HepG2 (cell line): Measurements from ENCODE around the gene EGFL8. TPM values are rescaled to one million over a fixed set of nuclear protein-coding genes. Genes with fewer than 3 reads are reported as not detected.

Experiments
- ATAC-seq: fragments of 200-7000 bp; cut with Tn5 transposase; 3 replicates; pipeline ENCODE4 v1.9.1; 2020; ENCODE audit warnings: mild to moderate bottlenecking, moderate library complexity
- BruUV-seq: library from RNA; stranded (reverse); fragments of 400-500 nt; replicated peaks from 2 replicates; lab custom pipeline; 2021; lab: Mats Ljungman, UMichigan
- CTCF ChIA-PET: fragments of 300-600 bp; formaldehyde crosslinking; extraction: SDS; loops from one replicate; lab custom pipeline; 2021; ENCODE audit warnings: low total read pairs, inconsistent platforms, low intra/inter-chr PET ratio; lab: Yijun Ruan, JAX
- POLR2A ChIA-PET: fragments of 350-600 bp; sonication (Branson Sonifier 250); formaldehyde crosslinking; loops from one replicate; lab custom pipeline; 2020; ENCODE audit warnings: antibody characterized with exemption, inconsistent platforms; lab: Yijun Ruan, JAX
- DNase-seq: peaks from one replicate; pipeline ENCODE4 v3.0.0-alpha.2; 2015; ENCODE audit warnings: low spot score
- FAIRE-seq: peaks from 3 replicates; lab custom pipeline; 2011; peaks lifted over from hg19 to GRCh38; lab: Jason Lieb, UNC
- H2AFZ ChIP-seq: one replicate; pipeline ENCODE4 v1.6.1; 2011; ENCODE audit warnings: low read length, inconsistent platforms
- H3K27ac ChIP-seq: fragments of 300-600 bp; 3 replicates; pipeline ENCODE4 v1.8.0; 2011; ENCODE audit warnings: mixed run types, mild to moderate bottlenecking, mixed read lengths, low read length, inconsistent platforms; ENCODE audit not compliant: insufficient read depth; ENCODE audit errors: extremely low read length
- H3K27me3 ChIP-seq, 2 experiments: fragments of 200-600 bp in 1 of 2; 2 replicates in 1 of 2; 3 replicates in 1 of 2; pipeline versions ENCODE4 v1.6.0 to v1.8.0; 2011; ENCODE audit warnings: low read length in 2 of 2, mild to moderate bottlenecking in 2 of 2, moderate library complexity in 2 of 2, inconsistent platforms in 1 of 2; ENCODE audit not compliant: insufficient read depth in 2 of 2, control insufficient read depth in 1 of 2
- H3K36me3 ChIP-seq, 2 experiments: fragments of 200-600 bp in 1 of 2; replicated peaks in 1 of 2; 2 replicates in 1 of 2; 3 replicates in 1 of 2; pipeline versions ENCODE4 v1.5.1 to v1.8.0; 2011; ENCODE audit warnings: low read length in 2 of 2, inconsistent platforms in 1 of 2; ENCODE audit not compliant: insufficient read depth in 2 of 2, control insufficient read depth in 1 of 2
- H3K4me1 ChIP-seq: 2 replicates; pipeline ENCODE4 v1.5.1; 2012; ENCODE audit warnings: low read length, inconsistent platforms; ENCODE audit not compliant: insufficient read depth
- H3K4me2 ChIP-seq: 2 replicates; pipeline ENCODE4 v1.6.0; 2011; ENCODE audit warnings: low read depth, low read length, inconsistent platforms
- H3K4me3 ChIP-seq, 3 experiments: fragments of 200-600 bp in 1 of 3; sonication (generic), shearing (Covaris generic) in 1 of 3; replicated peaks in 1 of 3; 2 replicates each; pipeline ENCODE4 v1.5.1; 2011 to 2016; ENCODE audit warnings: low read length in 3 of 3, inconsistent platforms in 2 of 3, low read depth in 2 of 3, mild to moderate bottlenecking in 2 of 3, control low read depth in 1 of 3, mixed read lengths in 1 of 3; ENCODE audit not compliant: insufficient read depth in 1 of 3
- H3K79me2 ChIP-seq: one replicate; pipeline ENCODE4 v1.6.1; 2011; ENCODE audit warnings: low read length, inconsistent platforms; ENCODE audit not compliant: insufficient read depth
- H3K9ac ChIP-seq: 2 replicates; pipeline ENCODE4 v1.6.0; 2011; ENCODE audit warnings: mild to moderate bottlenecking, low read depth, low read length, inconsistent platforms; ENCODE audit not compliant: insufficient read depth
- H3K9me3 ChIP-seq: 2 replicates; pipeline ENCODE4 v1.5.1; 2012; ENCODE audit warnings: mild to moderate bottlenecking, low read length
- H4K20me1 ChIP-seq: 2 replicates; pipeline ENCODE4 v1.6.0; 2011; ENCODE audit warnings: inconsistent platforms, mild to moderate bottlenecking, low read length, moderate library complexity; ENCODE audit not compliant: insufficient read depth
- FOXP1 ChIP-seq, 2 experiments: fragments of 450-650 bp in 1 of 2; IDR thresholded peaks; 2 replicates each; pipeline ENCODE4 v1.6.1; 2017 to 2018; ENCODE audit warnings: antibody characterized with exemption in 1 of 2
- NKX3-1 ChIP-seq: sonication (generic); formaldehyde crosslinking; IDR thresholded peaks from 2 replicates; pipeline ENCODE4 v1.5.0; 2020; ENCODE audit warnings: missing genetic modification reagents
- NR3C1 ChIP-seq: sonication (generic); formaldehyde crosslinking; IDR thresholded peaks from 2 replicates; pipeline ENCODE4 v1.4.0; 2020; ENCODE audit warnings: missing genetic modification reagents
- RFX5 ChIP-seq: IDR thresholded peaks from 2 replicates; pipeline ENCODE4 v1.6.1; 2011; ENCODE audit warnings: low read depth, low read length, improper control_type of control experiment
- SMARCE1 ChIP-seq: fragments of 450-650 bp; IDR thresholded peaks from 2 replicates; pipeline ENCODE4 v1.6.1; 2017; ENCODE audit warnings: borderline replicate concordance
- SRF ChIP-seq: IDR thresholded peaks from 2 replicates; pipeline ENCODE4 v1.6.1; 2011; ENCODE audit warnings: mild to moderate bottlenecking, low read depth, low read length, moderate library complexity
- TOE1 ChIP-seq: sonication (generic); formaldehyde crosslinking; IDR thresholded peaks from 2 replicates; pipeline ENCODE4 v1.4.0; 2020; ENCODE audit warnings: mild to moderate bottlenecking, missing genetic modification reagents
- XBP1 ChIP-seq: sonication (generic); formaldehyde crosslinking; IDR thresholded peaks from 2 replicates; pipeline ENCODE4 v1.5.0; 2020; ENCODE audit warnings: missing genetic modification reagents
- ZFP36L1 ChIP-seq: sonication (generic); formaldehyde crosslinking; IDR thresholded peaks from 2 replicates; pipeline ENCODE4 v1.8.0; 2022; ENCODE audit warnings: mild to moderate bottlenecking, missing genetic modification reagents, moderate library complexity
- ZFP62 ChIP-seq: sonication (generic); formaldehyde crosslinking; IDR thresholded peaks from 2 replicates; pipeline ENCODE4 v1.4.0; 2020; ENCODE audit warnings: missing genetic modification reagents
- ZFP90 ChIP-seq: sonication (generic); formaldehyde crosslinking; IDR thresholded peaks from 2 replicates; pipeline ENCODE4 v1.8.0; 2022; ENCODE audit warnings: missing genetic modification reagents, mild to moderate bottlenecking, inconsistent platforms, borderline replicate concordance
- ZNF205 ChIP-seq: IDR thresholded peaks from 2 replicates; pipeline ENCODE4 v1.6.1; 2018; ENCODE audit warnings: missing biosample characterization, missing genetic modification reagents
- ZNF232 ChIP-seq: sonication (generic); formaldehyde crosslinking; IDR thresholded peaks from 2 replicates; pipeline ENCODE4 v1.4.0; 2020; ENCODE audit warnings: missing genetic modification reagents, borderline replicate concordance
- ZNF260 ChIP-seq: sonication (generic); formaldehyde crosslinking; IDR thresholded peaks from 2 replicates; pipeline ENCODE4 v1.4.0; 2020; ENCODE audit warnings: missing genetic modification reagents, low read depth, mild to moderate bottlenecking, borderline replicate concordance
- ZNF337 ChIP-seq: sonication (generic); formaldehyde crosslinking; IDR thresholded peaks from 2 replicates; pipeline ENCODE4 v1.5.1; 2020; ENCODE audit warnings: missing genetic modification reagents, low read depth, mild to moderate bottlenecking, borderline replicate concordance
- ZNF343 ChIP-seq: sonication (generic); formaldehyde crosslinking; IDR thresholded peaks from 2 replicates; pipeline ENCODE4 v1.4.0; 2020; ENCODE audit warnings: mild to moderate bottlenecking, missing genetic modification reagents
- ZSCAN31 ChIP-seq: sonication (generic); formaldehyde crosslinking; IDR thresholded peaks from 2 replicates; pipeline ENCODE4 v1.5.0; 2020; ENCODE audit warnings: low read depth, mild to moderate bottlenecking, missing genetic modification reagents
- WGBS: methylation state at CpG from one replicate; pipeline ENCODE4 v1.1.6; 2017; ENCODE audit warnings: low lambda C conversion rate; 5-methylcytosine and 5-hydroxymethylcytosine counted together
- in situ Hi-C: cut with HindIII; loops from 2 replicates; pipeline ENCODE4 v1.10.0; 2017; ENCODE audit warnings: low pct_unique_long_range_greater_than_20kb; ENCODE audit not compliant: extremely low pct_ligation_motif_present
- intact Hi-C: fragments of 100-400 bp; cut with micrococcal nuclease; formaldehyde crosslinking; loops from one replicate; pipeline ENCODE4 v1.10.0; 2022; ENCODE audit not compliant: unreplicated experiment
- polyA plus RNA-seq, 8 experiments: library from polyadenylated mRNA; depleted of rRNA in 3 of 8; stranded (reverse) in 7 of 8; unstranded in 1 of 8; fragments of >200 nt; fragmentation: Illumina TruSeq in 4 of 8; extraction: Trizol in 4 of 8; gene quantifications; 2 replicates each; pipeline versions ENCODE4 v1.2.1 to v1.2.3, GENCODE V29; 2011 to 2016; ENCODE audit warnings: low read depth in 4 of 8, missing spikeins in 1 of 8, mixed read lengths in 1 of 8; ENCODE audit not compliant: insufficient read depth in 1 of 8
- total RNA-seq, 5 experiments: library from RNA; depleted of rRNA; stranded (reverse); fragments of >200 nt; fragmentation: Illumina TruSeq; extraction: Trizol; gene quantifications; 2 replicates each; pipeline ENCODE4 v1.2.3, GENCODE V29; 2016; ENCODE audit warnings: low read depth in 1 of 5
- TF ChIP-seq, protein P1 (sequence below): sonication (generic); formaldehyde crosslinking; IDR thresholded peaks from 2 replicates; pipeline ENCODE4 v1.4.0; 2020; ENCODE audit warnings: missing genetic modification reagents

Gene EGFL8
- total and polyA plus RNA-seq, 2 of the 13 experiments (the other 11 are each of a cell fraction or from before 2014, with no cell fraction given) = 10.0 to 11.5 TPM

DNA sequence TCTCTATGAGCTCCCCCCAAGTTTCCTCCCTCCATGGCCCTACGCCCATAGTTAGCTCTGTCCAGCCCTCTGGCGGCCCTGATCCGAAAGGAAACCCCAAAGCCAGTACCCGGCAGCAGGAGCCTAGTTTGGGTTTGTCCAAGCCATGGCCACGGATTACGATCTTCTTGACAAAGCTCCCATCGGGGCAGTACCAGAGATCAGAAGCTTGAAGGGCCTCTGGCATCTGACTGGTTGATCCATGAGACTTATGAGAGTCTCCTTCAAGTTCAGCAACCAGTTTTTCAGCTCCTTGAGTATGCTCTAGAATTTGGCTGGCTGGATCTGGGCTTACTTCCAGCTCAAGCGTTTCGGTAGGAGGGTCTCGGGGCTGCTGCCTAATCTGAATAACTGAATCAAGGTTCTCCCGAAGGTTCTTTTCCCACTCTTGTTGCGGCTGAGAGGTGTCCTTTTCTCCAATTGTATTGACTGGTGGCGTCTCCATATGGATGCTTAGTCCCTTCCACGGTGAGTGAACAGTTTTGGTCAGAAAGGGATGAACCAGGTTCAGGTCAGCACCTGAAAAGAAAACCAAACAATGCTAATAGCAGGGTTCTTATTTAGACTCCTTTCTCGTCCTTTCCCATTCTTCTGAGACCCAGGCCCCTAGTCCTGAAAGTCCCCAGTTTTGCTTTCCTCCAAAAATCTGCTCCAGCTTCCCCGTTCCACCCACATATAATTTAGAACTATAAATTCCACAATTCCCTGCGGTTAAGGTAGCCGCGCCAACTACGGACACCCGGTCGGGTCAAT is 34.9 kb upstream of the EGFL8 start:
- H2AFZ ChIP-seq = peak overlapping the region; percentile 67
- H4K20me1 ChIP-seq = no peaks in the 10 kb centered on the region
- no peak for FAIRE-seq
- peaks cover 0 to 12% of the 10 kb centered on the region in 2 experiments; a peak in 3 of 5 replicates for H3K36me3 ChIP-seq
- ChIA-PET CTCF (no interaction called here), POLR2A (interaction anchor here (0.9 to 4.4 kb wide), 19 partner anchors 9 to 843 kb away, joined by 3 to 35 read pairs (median 7); partner anchors contain the start of genes AGPAT1, APOM, NEU1 and PBX2)
- peak overlapping the region; percentile 93 for H3K4me2 ChIP-seq
- ATAC-seq = peak; percentile 1; the same call in 1 of the 3 replicates
- peak overlapping the region; percentile 56 for H3K27ac ChIP-seq
- no peak for DNase-seq
- in situ Hi-C loops (no loop called here), intact Hi-C loops (loop anchor here (1.0 kb wide), 1 partner anchor 25 kb away; the partner anchor contains the start of gene PPT2)
- peak overlapping the region; percentile 75 for H3K9ac ChIP-seq
- TSS peak; percentile 67 for BruUV-seq
- 31% methylated on average over 22 of the region's 22 CpGs for WGBS
- H3K4me3 ChIP-seq = peak overlapping the region; percentile 79 to 87 (median 80)
- H3K27me3 ChIP-seq = peaks cover 1 to 6% of the 10 kb centered on the region in 2 experiments; a peak in 2 of 5 replicates
- H3K79me2 ChIP-seq = peaks cover 25% of the 10 kb centered on the region
- peaks cover 33% of the 10 kb centered on the region for H3K4me1 ChIP-seq
- no peaks in the 10 kb centered on the region for H3K9me3 ChIP-seq
- 0 out of 2 replicates have a peak, but pooled peaks have one; percentile 17 for TF ChIP-seq ZNF343
- no peak for TF ChIP-seq ZNF260 (CRISPR knock-in tag)
- no peak for TF ChIP-seq XBP1
- no peak for TF ChIP-seq FOXP1 (IDR thresholded peaks at IDR 0.05)
- TF ChIP-seq FOXP1 (CRISPR knock-in tag; IDR thresholded peaks at IDR 0.05) = no peak
- no peak for TF ChIP-seq ZFP62 (CRISPR knock-in tag)
- TF ChIP-seq ZNF337 (CRISPR knock-in tag) = no peak
- no peak for TF ChIP-seq NR3C1 (CRISPR knock-in tag)
- 0 out of 2 replicates have a peak, but pooled peaks have one; percentile 11 for TF ChIP-seq ZNF205 (CRISPR knock-in tag)
- no peak for TF ChIP-seq NKX3-1
- no peak for TF ChIP-seq ZNF232
- no peak for TF ChIP-seq ZSCAN31 (CRISPR knock-in tag)
- no peak for TF ChIP-seq SRF
- no peak for TF ChIP-seq TOE1 (CRISPR knock-in tag)
- no peak for TF ChIP-seq ZFP90 (CRISPR knock-in tag)
- TF ChIP-seq ZFP36L1 (CRISPR knock-in tag) = 0 out of 2 replicates have a peak, but pooled peaks have one; percentile 55
- no peak for TF ChIP-seq RFX5
- TF ChIP-seq, protein P1, sequence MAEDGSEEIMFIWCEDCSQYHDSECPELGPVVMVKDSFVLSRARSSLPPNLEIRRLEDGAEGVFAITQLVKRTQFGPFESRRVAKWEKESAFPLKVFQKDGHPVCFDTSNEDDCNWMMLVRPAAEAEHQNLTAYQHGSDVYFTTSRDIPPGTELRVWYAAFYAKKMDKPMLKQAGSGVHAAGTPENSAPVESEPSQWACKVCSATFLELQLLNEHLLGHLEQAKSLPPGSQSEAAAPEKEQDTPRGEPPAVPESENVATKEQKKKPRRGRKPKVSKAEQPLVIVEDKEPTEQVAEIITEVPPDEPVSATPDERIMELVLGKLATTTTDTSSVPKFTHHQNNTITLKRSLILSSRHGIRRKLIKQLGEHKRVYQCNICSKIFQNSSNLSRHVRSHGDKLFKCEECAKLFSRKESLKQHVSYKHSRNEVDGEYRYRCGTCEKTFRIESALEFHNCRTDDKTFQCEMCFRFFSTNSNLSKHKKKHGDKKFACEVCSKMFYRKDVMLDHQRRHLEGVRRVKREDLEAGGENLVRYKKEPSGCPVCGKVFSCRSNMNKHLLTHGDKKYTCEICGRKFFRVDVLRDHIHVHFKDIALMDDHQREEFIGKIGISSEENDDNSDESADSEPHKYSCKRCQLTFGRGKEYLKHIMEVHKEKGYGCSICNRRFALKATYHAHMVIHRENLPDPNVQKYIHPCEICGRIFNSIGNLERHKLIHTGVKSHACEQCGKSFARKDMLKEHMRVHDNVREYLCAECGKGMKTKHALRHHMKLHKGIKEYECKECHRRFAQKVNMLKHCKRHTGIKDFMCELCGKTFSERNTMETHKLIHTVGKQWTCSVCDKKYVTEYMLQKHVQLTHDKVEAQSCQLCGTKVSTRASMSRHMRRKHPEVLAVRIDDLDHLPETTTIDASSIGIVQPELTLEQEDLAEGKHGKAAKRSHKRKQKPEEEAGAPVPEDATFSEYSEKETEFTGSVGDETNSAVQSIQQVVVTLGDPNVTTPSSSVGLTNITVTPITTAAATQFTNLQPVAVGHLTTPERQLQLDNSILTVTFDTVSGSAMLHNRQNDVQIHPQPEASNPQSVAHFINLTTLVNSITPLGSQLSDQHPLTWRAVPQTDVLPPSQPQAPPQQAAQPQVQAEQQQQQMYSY (CRISPR knock-in tag) = 0 out of 2 replicates have a peak, but pooled peaks have one; percentile 17
- no peak for TF ChIP-seq SMARCE1
